Panc1 (cell line): Measurements from ENCODE around the gene AGBL4.

ENCODE experiments used
- POLR2AphosphoS5 ChIP-seq: IDR thresholded peaks from 2 replicates; pipeline ENCODE4 v1.6.1; 2012; ENCODE audit warnings: mild to moderate bottlenecking, low read depth, low read length, moderate library complexity
- SIN3A ChIP-seq: IDR thresholded peaks from 2 replicates; pipeline ENCODE4 v1.6.1; 2012; ENCODE audit warnings: low read depth, mild to moderate bottlenecking, low read length, moderate library complexity, borderline replicate concordance; ENCODE audit not compliant: insufficient read depth
- TF ChIP-seq, protein P1 (sequence below): fragments of 450-650 bp; IDR thresholded peaks from 2 replicates; pipeline ENCODE4 v1.5.1; 2017; ENCODE audit warnings: mild to moderate bottlenecking

DNA sequence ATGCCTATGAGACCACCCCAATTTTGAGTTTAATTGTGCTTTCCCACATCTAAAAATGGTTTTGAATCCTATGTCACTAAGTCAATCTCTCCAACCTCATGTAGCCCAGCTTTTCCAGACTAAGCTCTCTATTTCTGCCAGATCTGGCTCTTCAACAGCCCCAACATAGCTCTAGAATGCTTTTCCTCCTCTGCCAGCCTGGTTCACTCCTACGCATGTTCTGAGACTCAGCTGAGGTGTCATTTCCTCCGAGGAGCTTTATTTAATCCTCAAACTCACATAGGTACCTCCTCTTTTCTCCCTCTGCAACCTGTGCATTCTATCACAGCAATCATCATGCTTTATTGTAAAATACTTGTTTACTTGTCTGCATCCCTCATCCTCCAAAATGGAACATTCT, 729.2 kb downstream of the AGBL4 start:
- TF ChIP-seq POLR2AphosphoS5 (no peak), SIN3A (no peak)
- TF ChIP-seq, protein P1, sequence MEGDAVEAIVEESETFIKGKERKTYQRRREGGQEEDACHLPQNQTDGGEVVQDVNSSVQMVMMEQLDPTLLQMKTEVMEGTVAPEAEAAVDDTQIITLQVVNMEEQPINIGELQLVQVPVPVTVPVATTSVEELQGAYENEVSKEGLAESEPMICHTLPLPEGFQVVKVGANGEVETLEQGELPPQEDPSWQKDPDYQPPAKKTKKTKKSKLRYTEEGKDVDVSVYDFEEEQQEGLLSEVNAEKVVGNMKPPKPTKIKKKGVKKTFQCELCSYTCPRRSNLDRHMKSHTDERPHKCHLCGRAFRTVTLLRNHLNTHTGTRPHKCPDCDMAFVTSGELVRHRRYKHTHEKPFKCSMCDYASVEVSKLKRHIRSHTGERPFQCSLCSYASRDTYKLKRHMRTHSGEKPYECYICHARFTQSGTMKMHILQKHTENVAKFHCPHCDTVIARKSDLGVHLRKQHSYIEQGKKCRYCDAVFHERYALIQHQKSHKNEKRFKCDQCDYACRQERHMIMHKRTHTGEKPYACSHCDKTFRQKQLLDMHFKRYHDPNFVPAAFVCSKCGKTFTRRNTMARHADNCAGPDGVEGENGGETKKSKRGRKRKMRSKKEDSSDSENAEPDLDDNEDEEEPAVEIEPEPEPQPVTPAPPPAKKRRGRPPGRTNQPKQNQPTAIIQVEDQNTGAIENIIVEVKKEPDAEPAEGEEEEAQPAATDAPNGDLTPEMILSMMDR, result no peak
